ENCODE measurements around the gene ATXN7L1. TPM values are rescaled to one million over a fixed set of nuclear protein-coding genes. Genes with fewer than 3 reads are reported as not detected.

ATXN7L1 gene
- total and polyA plus RNA-seq, 2 donors (not counting 1 experiment from before 2014, with no cell fraction given), result 7.1 to 40.6 TPM

- Histone ChIP-seq H4K20me1 (ENCODE audit: control insufficient read depth, insufficient read depth, low read length, poor library complexity, severe bottlenecking) (no peaks in the 10 kb centered on the region), H3K4me1 (ENCODE audit: control insufficient read depth in 2 of 2, insufficient read depth in 2 of 2, low read length in 2 of 2) (no peaks in the 10 kb centered on the region), H3K27me3 (replicated peaks in 1 of 4; ENCODE audit: control extremely low read depth in 1 of 4, control insufficient read depth in 3 of 4, insufficient read depth in 4 of 4, low read length in 3 of 4) (no peaks in the 10 kb centered on the region), H3K4me3 (ENCODE audit: control extremely low read depth in 1 of 5, extremely low read depth in 1 of 5, insufficient read depth in 1 of 5, low read depth in 2 of 5, low read length in 4 of 5) (no peak overlapping the region), H3K9me3 (ENCODE audit: control extremely low read depth in 1 of 3, control insufficient read depth in 2 of 3, insufficient read depth in 1 of 3, low read length in 2 of 3) (no peaks in the 10 kb centered on the region), H3K4me2 (replicated peaks; ENCODE audit: low read depth, low read length, poor library complexity, severe bottlenecking) (no peak overlapping the region), H3K27ac (ENCODE audit: low read length in 2 of 2) (no peak overlapping the region), H3K9ac (ENCODE audit: low read length) (no peak overlapping the region), H2AFZ (ENCODE audit: insufficient read depth, low read depth, low read length, poor library complexity, severe bottlenecking) (no peak overlapping the region), H3K79me2 (ENCODE audit: control insufficient read depth, insufficient read depth, low read length) (no peaks in the 10 kb centered on the region), H3K36me3 (replicated peaks in 1 of 2; ENCODE audit: control extremely low read depth in 1 of 2, control insufficient read depth in 1 of 2, extremely low read depth in 1 of 2, insufficient read depth in 2 of 2, low read length in 1 of 2) (no peaks in the 10 kb centered on the region)
- ATAC-seq (ENCODE audit: low read depth), result no peak
- 90% methylated on average over 9 of the region's 10 CpGs for WGBS (ENCODE audit: insufficient coverage)
- Mint-ChIP-seq H3K4me3 (no peak overlapping the region), H3K27me3 (no peaks in the 10 kb centered on the region), H3K9me3 (ENCODE audit: insufficient read depth) (no peaks in the 10 kb centered on the region), H3K27ac (no peak overlapping the region), H3K4me1 (no peaks in the 10 kb centered on the region)
- ChIA-PET CTCF (interaction anchor here (0.6 to 1.6 kb wide), 2 partner anchors 40 to 95 kb away, joined by 4 to 5 read pairs; no protein-coding TSS in a partner anchor), POLR2A (no interaction called here)
- TF ChIP-seq CTCF (IDR thresholded peaks at IDR 0.05), result no peak
- TF ChIP-seq EZH2 (IDR thresholded peaks at IDR 0.05; ENCODE audit: borderline replicate concordance, insufficient read depth, low read depth, low read length, poor library complexity, severe bottlenecking), result no peak
- no peak for DNase-seq
- intact Hi-C loops (cut with micrococcal nuclease), result no loop called here
Measured at GRCh38 chr7:105782391-105783042, 93.9 kb downstream of the ATXN7L1 start.
